GM21717 (cell line): Measurements from ENCODE around the gene EEA1.

Experiments used
- ATAC-seq: cut with Tn5 transposase; IDR thresholded peaks from one replicate; pipeline ENCODE4 v1.9.1; 2021; ENCODE audit warnings: mild to moderate bottlenecking, moderate library complexity; ENCODE audit not compliant: unreplicated experiment

Gene EEA1

DNA sequence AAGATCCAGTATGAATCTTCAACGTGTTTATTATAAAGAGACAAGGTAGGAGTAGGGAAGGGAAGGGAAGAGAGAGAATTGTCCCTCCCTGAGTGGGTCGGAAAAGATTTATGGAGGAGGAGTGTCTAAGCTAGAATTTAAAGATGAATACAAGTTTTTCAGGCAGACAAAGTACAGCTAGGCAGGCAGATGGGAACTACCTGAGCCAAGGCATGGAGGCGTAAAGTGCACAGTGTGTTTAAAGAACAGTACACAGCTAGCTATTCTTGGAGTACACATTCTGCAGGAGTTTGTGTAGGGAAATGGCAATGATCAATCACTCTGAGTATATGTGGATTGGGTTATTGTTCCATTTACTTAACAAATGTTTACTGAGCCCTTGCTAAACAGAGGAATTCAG lies 206.2 kb downstream of the EEA1 start:
- ATAC-seq = no peak

DNA sequence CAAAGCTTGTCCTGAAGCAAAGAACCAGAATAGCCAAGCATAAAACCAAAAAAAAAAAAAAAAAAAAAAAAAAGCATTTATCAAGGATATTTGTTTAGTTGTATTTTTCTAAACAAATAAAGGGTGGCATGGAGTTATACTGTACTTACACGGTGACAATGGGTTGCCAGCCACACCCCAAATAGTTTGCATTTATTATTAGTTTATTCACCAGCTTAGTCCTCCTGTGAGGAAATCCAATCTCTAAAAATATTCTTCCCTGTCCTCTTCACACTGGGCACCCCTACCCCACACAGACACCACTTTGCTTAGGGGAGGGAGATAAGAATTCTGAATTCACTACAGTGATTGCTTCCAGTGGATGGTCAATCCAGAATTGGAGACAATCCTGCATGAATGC lies 207.4 kb downstream of the EEA1 start:
- ATAC-seq = no peak

DNA sequence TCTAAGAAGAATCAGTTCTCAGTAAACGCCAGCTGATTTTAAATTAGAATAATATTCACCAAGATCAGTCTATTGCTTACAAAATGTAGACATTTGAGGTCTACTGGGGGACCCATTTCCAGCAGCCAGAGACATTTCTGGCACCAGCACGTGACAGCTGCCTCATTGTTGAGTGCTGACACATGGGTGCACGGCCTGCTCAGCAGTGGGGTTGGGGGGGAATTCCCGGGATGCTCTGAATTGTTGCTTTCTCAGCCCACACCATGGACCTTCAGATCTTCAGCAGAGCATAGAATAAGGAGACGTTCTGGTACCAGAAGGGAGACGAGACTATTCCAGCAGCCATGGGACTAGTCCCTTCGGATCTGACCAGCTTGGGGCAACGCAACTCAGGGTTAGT lies 208.0 kb downstream of the EEA1 start:
- ATAC-seq = no peak
